Measurements from ENCODE around the gene ATAD5. TPM values are rescaled to one million over a fixed set of nuclear protein-coding genes. Genes with fewer than 3 reads are reported as not detected.

The ATAD5 gene
- total and polyA plus RNA-seq, 2 of the 13 experiments (the other 11 are each of a cell fraction or from before 2014, with no cell fraction given): 1.8 to 10.7 TPM

DNA sequence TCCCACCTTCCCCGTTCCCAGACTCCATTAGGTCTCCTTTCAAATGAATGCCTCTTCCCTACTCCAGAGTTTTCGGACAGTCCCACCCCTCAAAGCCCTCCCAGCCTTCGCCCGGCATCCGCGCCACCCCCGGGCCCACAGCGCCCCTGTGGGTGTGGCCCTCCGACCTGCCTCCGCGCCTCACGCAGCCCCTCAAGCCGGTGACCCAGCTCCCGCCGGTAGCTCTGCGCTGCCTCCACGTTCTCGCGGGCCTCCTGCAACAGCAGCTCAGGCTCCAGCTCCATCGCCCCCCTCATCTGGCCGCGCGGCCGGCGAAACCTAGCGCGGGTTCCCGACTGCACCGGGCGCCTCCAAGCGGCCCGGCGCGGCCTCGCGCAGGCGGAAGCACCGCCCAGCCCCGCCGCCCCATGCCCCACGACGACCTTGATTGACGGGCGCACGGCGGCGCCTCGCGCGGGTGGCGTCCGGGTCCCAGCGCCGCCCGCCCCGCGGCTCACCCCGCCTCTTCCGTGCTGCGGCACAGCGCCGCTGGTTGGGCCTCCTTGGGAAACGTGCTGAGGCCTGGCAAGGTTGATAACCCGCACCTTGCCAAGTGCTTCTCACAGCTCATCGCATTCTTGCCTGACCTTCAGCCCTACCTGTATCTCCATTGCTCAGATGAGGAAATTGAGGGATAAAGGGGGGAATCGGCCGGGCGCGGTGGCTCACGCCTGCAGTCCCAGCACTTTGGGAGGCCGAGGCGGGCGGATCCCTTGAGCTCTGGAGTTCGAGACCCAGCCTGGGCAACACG is 7.2 kb upstream of the ATAD5 start, which contains the start of gene CRLF3 (continued):
- TF ChIP-seq, protein P1, sequence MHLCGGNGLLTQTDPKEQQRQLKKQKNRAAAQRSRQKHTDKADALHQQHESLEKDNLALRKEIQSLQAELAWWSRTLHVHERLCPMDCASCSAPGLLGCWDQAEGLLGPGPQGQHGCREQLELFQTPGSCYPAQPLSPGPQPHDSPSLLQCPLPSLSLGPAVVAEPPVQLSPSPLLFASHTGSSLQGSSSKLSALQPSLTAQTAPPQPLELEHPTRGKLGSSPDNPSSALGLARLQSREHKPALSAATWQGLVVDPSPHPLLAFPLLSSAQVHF (CRISPR knock-in tag; IDR thresholded peaks at IDR 0.05): no peak
- TF ChIP-seq MYNN (CRISPR knock-in tag; IDR thresholded peaks at IDR 0.05; ENCODE audit: low read depth) (peak; percentile 65; the same call in 1 of the 2 replicates), RFX5 (IDR thresholded peaks at IDR 0.05; ENCODE audit: low read depth, low read length) (no peak), RAD21 (CRISPR knock-in tag; IDR thresholded peaks at IDR 0.05) (peak; percentile 51; the same call in 1 of the 2 replicates), ZNF441 (CRISPR knock-in tag; IDR thresholded peaks at IDR 0.05; ENCODE audit: borderline replicate concordance) (peak; percentile 26; the same call in 1 of the 2 replicates), TOPORS (CRISPR knock-in tag; IDR thresholded peaks at IDR 0.05) (peak; percentile 81; the same call in 1 of the 2 replicates), NR2C2 (CRISPR knock-in tag; IDR thresholded peaks at IDR 0.05; ENCODE audit: borderline replicate concordance) (peak; percentile 79; the same call in 1 of the 2 replicates), STAT5B (CRISPR knock-in tag; IDR thresholded peaks at IDR 0.05) (no peak), ZNF562 (CRISPR knock-in tag; IDR thresholded peaks at IDR 0.05; ENCODE audit: borderline replicate concordance) (no peak), SAP130 (CRISPR knock-in tag; IDR thresholded peaks at IDR 0.05; ENCODE audit: low read depth) (peak; percentile 77), IRF2 (CRISPR knock-in tag; IDR thresholded peaks at IDR 0.05) (peak; percentile 9; the same call in 1 of the 2 replicates), ZSCAN9 (CRISPR knock-in tag; IDR thresholded peaks at IDR 0.05; ENCODE audit: borderline replicate concordance) (no peak), TSC22D2 (CRISPR knock-in tag; IDR thresholded peaks at IDR 0.05; ENCODE audit: borderline replicate concordance) (peak; percentile 83; the same call in 1 of the 2 replicates), PCBP1 (IDR thresholded peaks at IDR 0.05; ENCODE audit: borderline replicate concordance, low read depth, low read length) (0 out of 2 replicates have a peak, but pooled peaks have one; percentile 45), FLYWCH1 (CRISPR knock-in tag; IDR thresholded peaks at IDR 0.05) (no peak), SIN3B (IDR thresholded peaks at IDR 0.05; ENCODE audit: low read length) (no peak), RBFOX2 (IDR thresholded peaks at IDR 0.05; ENCODE audit: low read depth, low read length) (peak; percentile 80), HOXD1 (CRISPR knock-in tag; IDR thresholded peaks at IDR 0.05) (no peak), XRCC5 (optimal IDR thresholded peaks at IDR 0.05; ENCODE audit: low read length) (peak; percentile 25), YY1 (IDR thresholded peaks at IDR 0.05; ENCODE audit: insufficient read depth, insufficient replicate concordance, low read depth, low read length) (peak; percentile 72)
- TF ChIP-seq, protein P2, sequence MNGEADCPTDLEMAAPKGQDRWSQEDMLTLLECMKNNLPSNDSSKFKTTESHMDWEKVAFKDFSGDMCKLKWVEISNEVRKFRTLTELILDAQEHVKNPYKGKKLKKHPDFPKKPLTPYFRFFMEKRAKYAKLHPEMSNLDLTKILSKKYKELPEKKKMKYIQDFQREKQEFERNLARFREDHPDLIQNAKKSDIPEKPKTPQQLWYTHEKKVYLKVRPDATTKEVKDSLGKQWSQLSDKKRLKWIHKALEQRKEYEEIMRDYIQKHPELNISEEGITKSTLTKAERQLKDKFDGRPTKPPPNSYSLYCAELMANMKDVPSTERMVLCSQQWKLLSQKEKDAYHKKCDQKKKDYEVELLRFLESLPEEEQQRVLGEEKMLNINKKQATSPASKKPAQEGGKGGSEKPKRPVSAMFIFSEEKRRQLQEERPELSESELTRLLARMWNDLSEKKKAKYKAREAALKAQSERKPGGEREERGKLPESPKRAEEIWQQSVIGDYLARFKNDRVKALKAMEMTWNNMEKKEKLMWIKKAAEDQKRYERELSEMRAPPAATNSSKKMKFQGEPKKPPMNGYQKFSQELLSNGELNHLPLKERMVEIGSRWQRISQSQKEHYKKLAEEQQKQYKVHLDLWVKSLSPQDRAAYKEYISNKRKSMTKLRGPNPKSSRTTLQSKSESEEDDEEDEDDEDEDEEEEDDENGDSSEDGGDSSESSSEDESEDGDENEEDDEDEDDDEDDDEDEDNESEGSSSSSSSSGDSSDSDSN (CRISPR knock-in tag; IDR thresholded peaks at IDR 0.05): peak; percentile 93
- TF ChIP-seq, protein P3, sequence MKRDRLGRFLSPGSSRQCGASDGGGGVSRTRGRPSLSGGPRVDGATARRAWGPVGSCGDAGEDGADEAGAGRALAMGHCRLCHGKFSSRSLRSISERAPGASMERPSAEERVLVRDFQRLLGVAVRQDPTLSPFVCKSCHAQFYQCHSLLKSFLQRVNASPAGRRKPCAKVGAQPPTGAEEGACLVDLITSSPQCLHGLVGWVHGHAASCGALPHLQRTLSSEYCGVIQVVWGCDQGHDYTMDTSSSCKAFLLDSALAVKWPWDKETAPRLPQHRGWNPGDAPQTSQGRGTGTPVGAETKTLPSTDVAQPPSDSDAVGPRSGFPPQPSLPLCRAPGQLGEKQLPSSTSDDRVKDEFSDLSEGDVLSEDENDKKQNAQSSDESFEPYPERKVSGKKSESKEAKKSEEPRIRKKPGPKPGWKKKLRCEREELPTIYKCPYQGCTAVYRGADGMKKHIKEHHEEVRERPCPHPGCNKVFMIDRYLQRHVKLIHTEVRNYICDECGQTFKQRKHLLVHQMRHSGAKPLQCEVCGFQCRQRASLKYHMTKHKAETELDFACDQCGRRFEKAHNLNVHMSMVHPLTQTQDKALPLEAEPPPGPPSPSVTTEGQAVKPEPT (CRISPR knock-in tag; IDR thresholded peaks at IDR 0.05; ENCODE audit: low read depth): peak; percentile 75; the same call in 1 of the 2 replicates
- TF ChIP-seq, protein P4, sequence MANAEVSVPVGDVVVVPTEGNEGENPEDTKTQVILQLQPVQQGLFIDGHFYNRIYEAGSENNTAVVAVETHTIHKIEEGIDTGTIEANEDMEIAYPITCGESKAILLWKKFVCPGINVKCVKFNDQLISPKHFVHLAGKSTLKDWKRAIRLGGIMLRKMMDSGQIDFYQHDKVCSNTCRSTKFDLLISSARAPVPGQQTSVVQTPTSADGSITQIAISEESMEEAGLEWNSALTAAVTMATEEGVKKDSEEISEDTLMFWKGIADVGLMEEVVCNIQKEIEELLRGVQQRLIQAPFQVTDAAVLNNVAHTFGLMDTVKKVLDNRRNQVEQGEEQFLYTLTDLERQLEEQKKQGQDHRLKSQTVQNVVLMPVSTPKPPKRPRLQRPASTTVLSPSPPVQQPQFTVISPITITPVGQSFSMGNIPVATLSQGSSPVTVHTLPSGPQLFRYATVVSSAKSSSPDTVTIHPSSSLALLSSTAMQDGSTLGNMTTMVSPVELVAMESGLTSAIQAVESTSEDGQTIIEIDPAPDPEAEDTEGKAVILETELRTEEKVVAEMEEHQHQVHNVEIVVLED (CRISPR knock-in tag; IDR thresholded peaks at IDR 0.05; ENCODE audit: borderline replicate concordance): peak; percentile 46; the same call in 1 of the 2 replicates

All from HepG2 (cell line).